Skin of body (tissue), 2 donors: ENCODE measurements around the gene ARFIP1. TPM values are rescaled to one million over a fixed set of nuclear protein-coding genes. Genes with fewer than 3 reads are reported as not detected.

Experiments used
- DNase-seq: peaks from one replicate; lab custom pipeline; 2025; lab: John Stamatoyannopoulos, UW
- total RNA-seq: library from RNA; depleted of rRNA; stranded (reverse); fragments of >200 nt; gene quantifications from one replicate; pipeline ENCODE4 v1.2.3, GENCODE V29; 2014

The ARFIP1 gene
- total RNA-seq, 1 donor from 2014 or later, result 41.2 TPM

GRCh38 chr4:152960082-152960481 lies 180.3 kb downstream of the ARFIP1 start:
- no peak for DNase-seq

- DNase-seq, result no peak
These were observed 181.4 kb downstream of the ARFIP1 start for GRCh38 chr4:152961014-152961772.

- DNase-seq, result no peak
These were observed 182.0 kb downstream of the ARFIP1 start for GRCh38 chr4:152961773-152962115.

Other genes with a start within 250 kb of the ARFIP1 start
- 76.8 TPM for gene FBXW7, start 243.9 kb upstream of the ARFIP1 start, total RNA-seq
- gene TMEM154, start 100.0 kb upstream of the ARFIP1 start, total RNA-seq, result 15.0 TPM
- gene TIGD4, start 224 bp upstream of the ARFIP1 start, total RNA-seq, result 0.99 TPM
- gene FHDC1, start 156.4 kb downstream of the ARFIP1 start, total RNA-seq, result 12.2 TPM